HepG2 (cell line): ENCODE measurements around the gene UCK2. TPM values are rescaled to one million over a fixed set of nuclear protein-coding genes. Genes with fewer than 3 reads are reported as not detected.

ENCODE experiments used
- ATAC-seq: fragments of 200-7000 bp; cut with Tn5 transposase; 3 replicates; pipeline ENCODE4 v1.9.1; 2020; ENCODE audit warnings: mild to moderate bottlenecking, moderate library complexity
- BruUV-seq: library from RNA; stranded (reverse); fragments of 400-500 nt; replicated peaks from 2 replicates; lab custom pipeline; 2021; lab: Mats Ljungman, UMichigan
- CTCF ChIA-PET: fragments of 300-600 bp; formaldehyde crosslinking; extraction: SDS; loops from one replicate; lab custom pipeline; 2021; ENCODE audit warnings: low total read pairs, inconsistent platforms, low intra/inter-chr PET ratio; lab: Yijun Ruan, JAX
- POLR2A ChIA-PET: fragments of 350-600 bp; sonication (Branson Sonifier 250); formaldehyde crosslinking; loops from one replicate; lab custom pipeline; 2020; ENCODE audit warnings: antibody characterized with exemption, inconsistent platforms; lab: Yijun Ruan, JAX
- DNase-seq: peaks from one replicate; pipeline ENCODE4 v3.0.0-alpha.2; 2015; ENCODE audit warnings: low spot score
- FAIRE-seq: peaks from 3 replicates; lab custom pipeline; 2011; peaks lifted over from hg19 to GRCh38; lab: Jason Lieb, UNC
- H2AFZ ChIP-seq: one replicate; pipeline ENCODE4 v1.6.1; 2011; ENCODE audit warnings: low read length, inconsistent platforms
- H3K27ac ChIP-seq: fragments of 300-600 bp; 3 replicates; pipeline ENCODE4 v1.8.0; 2011; ENCODE audit warnings: mixed run types, mild to moderate bottlenecking, mixed read lengths, low read length, inconsistent platforms; ENCODE audit not compliant: insufficient read depth; ENCODE audit errors: extremely low read length
- H3K27me3 ChIP-seq, 2 experiments: fragments of 200-600 bp in 1 of 2; 2 replicates in 1 of 2; 3 replicates in 1 of 2; pipeline versions ENCODE4 v1.6.0 to v1.8.0; 2011; ENCODE audit warnings: low read length in 2 of 2, mild to moderate bottlenecking in 2 of 2, moderate library complexity in 2 of 2, inconsistent platforms in 1 of 2; ENCODE audit not compliant: insufficient read depth in 2 of 2, control insufficient read depth in 1 of 2
- H3K36me3 ChIP-seq, 2 experiments: fragments of 200-600 bp in 1 of 2; replicated peaks in 1 of 2; 2 replicates in 1 of 2; 3 replicates in 1 of 2; pipeline versions ENCODE4 v1.5.1 to v1.8.0; 2011; ENCODE audit warnings: low read length in 2 of 2, inconsistent platforms in 1 of 2; ENCODE audit not compliant: insufficient read depth in 2 of 2, control insufficient read depth in 1 of 2
- H3K4me1 ChIP-seq: 2 replicates; pipeline ENCODE4 v1.5.1; 2012; ENCODE audit warnings: low read length, inconsistent platforms; ENCODE audit not compliant: insufficient read depth
- H3K4me2 ChIP-seq: 2 replicates; pipeline ENCODE4 v1.6.0; 2011; ENCODE audit warnings: low read depth, low read length, inconsistent platforms
- H3K4me3 ChIP-seq, 3 experiments: fragments of 200-600 bp in 1 of 3; sonication (generic), shearing (Covaris generic) in 1 of 3; replicated peaks in 1 of 3; 2 replicates each; pipeline ENCODE4 v1.5.1; 2011 to 2016; ENCODE audit warnings: low read length in 3 of 3, inconsistent platforms in 2 of 3, low read depth in 2 of 3, mild to moderate bottlenecking in 2 of 3, control low read depth in 1 of 3, mixed read lengths in 1 of 3; ENCODE audit not compliant: insufficient read depth in 1 of 3
- H3K79me2 ChIP-seq: one replicate; pipeline ENCODE4 v1.6.1; 2011; ENCODE audit warnings: low read length, inconsistent platforms; ENCODE audit not compliant: insufficient read depth
- H3K9ac ChIP-seq: 2 replicates; pipeline ENCODE4 v1.6.0; 2011; ENCODE audit warnings: mild to moderate bottlenecking, low read depth, low read length, inconsistent platforms; ENCODE audit not compliant: insufficient read depth
- H3K9me3 ChIP-seq: 2 replicates; pipeline ENCODE4 v1.5.1; 2012; ENCODE audit warnings: mild to moderate bottlenecking, low read length
- H4K20me1 ChIP-seq: 2 replicates; pipeline ENCODE4 v1.6.0; 2011; ENCODE audit warnings: inconsistent platforms, mild to moderate bottlenecking, low read length, moderate library complexity; ENCODE audit not compliant: insufficient read depth
- FOXK2 ChIP-seq: fragments of 450-650 bp; IDR thresholded peaks from 2 replicates; pipeline ENCODE4 v1.6.1; 2016
- IKZF4 ChIP-seq: sonication (generic); formaldehyde crosslinking; IDR thresholded peaks from 2 replicates; pipeline ENCODE4 v1.5.1; 2020; ENCODE audit warnings: borderline replicate concordance, mild to moderate bottlenecking, low read depth, missing genetic modification reagents; ENCODE audit errors: not compliant biosample characterization
- MED1 ChIP-seq: sonication (generic); formaldehyde crosslinking; IDR thresholded peaks from 2 replicates; pipeline ENCODE4 v1.4.0; 2020; ENCODE audit warnings: missing genetic modification reagents
- SALL1 ChIP-seq: sonication (generic); formaldehyde crosslinking; IDR thresholded peaks from 2 replicates; pipeline ENCODE4 v1.8.0; 2022; ENCODE audit warnings: mild to moderate bottlenecking, missing genetic modification reagents
- SOX13 ChIP-seq, 3 experiments: fragments of 450-650 bp in 1 of 3; sonication (generic) in 1 of 3; formaldehyde crosslinking in 1 of 3; IDR thresholded peaks in 2 of 3; conservative IDR thresholded peaks in 1 of 3; 2 replicates each; pipeline versions ENCODE4 v1.5.0 to v1.6.1; 2016 to 2020; ENCODE audit warnings: antibody characterized with exemption in 1 of 3, mild to moderate bottlenecking in 1 of 3, missing compliant biosample characterization in 1 of 3, missing genetic modification reagents in 1 of 3, moderate library complexity in 1 of 3
- ZFP90 ChIP-seq: sonication (generic); formaldehyde crosslinking; IDR thresholded peaks from 2 replicates; pipeline ENCODE4 v1.8.0; 2022; ENCODE audit warnings: missing genetic modification reagents, mild to moderate bottlenecking, inconsistent platforms, borderline replicate concordance
- ZNF598 ChIP-seq: sonication (generic); formaldehyde crosslinking; IDR thresholded peaks from 2 replicates; pipeline ENCODE4 v1.5.1; 2020; ENCODE audit warnings: mild to moderate bottlenecking, missing genetic modification reagents, borderline replicate concordance
- WGBS: methylation state at CpG from one replicate; pipeline ENCODE4 v1.1.6; 2017; ENCODE audit warnings: low lambda C conversion rate; 5-methylcytosine and 5-hydroxymethylcytosine counted together
- in situ Hi-C: cut with HindIII; loops from 2 replicates; pipeline ENCODE4 v1.10.0; 2017; ENCODE audit warnings: low pct_unique_long_range_greater_than_20kb; ENCODE audit not compliant: extremely low pct_ligation_motif_present
- intact Hi-C: fragments of 100-400 bp; cut with micrococcal nuclease; formaldehyde crosslinking; loops from one replicate; pipeline ENCODE4 v1.10.0; 2022; ENCODE audit not compliant: unreplicated experiment
- polyA plus RNA-seq, 8 experiments: library from polyadenylated mRNA; depleted of rRNA in 3 of 8; stranded (reverse) in 7 of 8; unstranded in 1 of 8; fragments of >200 nt; fragmentation: Illumina TruSeq in 4 of 8; extraction: Trizol in 4 of 8; gene quantifications; 2 replicates each; pipeline versions ENCODE4 v1.2.1 to v1.2.3, GENCODE V29; 2011 to 2016; ENCODE audit warnings: low read depth in 4 of 8, missing spikeins in 1 of 8, mixed read lengths in 1 of 8; ENCODE audit not compliant: insufficient read depth in 1 of 8
- total RNA-seq, 5 experiments: library from RNA; depleted of rRNA; stranded (reverse); fragments of >200 nt; fragmentation: Illumina TruSeq; extraction: Trizol; gene quantifications; 2 replicates each; pipeline ENCODE4 v1.2.3, GENCODE V29; 2016; ENCODE audit warnings: low read depth in 1 of 5
- TF ChIP-seq, protein P1 (sequence below): sonication (generic); formaldehyde crosslinking; IDR thresholded peaks from 2 replicates; pipeline ENCODE4 v1.8.0; 2022; ENCODE audit warnings: missing genetic modification reagents, mild to moderate bottlenecking, moderate library complexity, borderline replicate concordance
- TF ChIP-seq, protein P2 (sequence below): sonication (generic); formaldehyde crosslinking; conservative IDR thresholded peaks from 2 replicates; pipeline ENCODE4 v1.4.0; 2020; ENCODE audit warnings: mild to moderate bottlenecking, missing genetic modification reagents, moderate library complexity
- TF ChIP-seq, protein P3 (sequence below): IDR thresholded peaks from 2 replicates; pipeline ENCODE4 v1.6.1; 2016; ENCODE audit warnings: missing genetic modification reagents, missing compliant biosample characterization

The UCK2 gene
- total and polyA plus RNA-seq, 2 of the 13 experiments (the other 11 are each of a cell fraction or from before 2014, with no cell fraction given) = 64.3 to 78.0 TPM

DNA sequence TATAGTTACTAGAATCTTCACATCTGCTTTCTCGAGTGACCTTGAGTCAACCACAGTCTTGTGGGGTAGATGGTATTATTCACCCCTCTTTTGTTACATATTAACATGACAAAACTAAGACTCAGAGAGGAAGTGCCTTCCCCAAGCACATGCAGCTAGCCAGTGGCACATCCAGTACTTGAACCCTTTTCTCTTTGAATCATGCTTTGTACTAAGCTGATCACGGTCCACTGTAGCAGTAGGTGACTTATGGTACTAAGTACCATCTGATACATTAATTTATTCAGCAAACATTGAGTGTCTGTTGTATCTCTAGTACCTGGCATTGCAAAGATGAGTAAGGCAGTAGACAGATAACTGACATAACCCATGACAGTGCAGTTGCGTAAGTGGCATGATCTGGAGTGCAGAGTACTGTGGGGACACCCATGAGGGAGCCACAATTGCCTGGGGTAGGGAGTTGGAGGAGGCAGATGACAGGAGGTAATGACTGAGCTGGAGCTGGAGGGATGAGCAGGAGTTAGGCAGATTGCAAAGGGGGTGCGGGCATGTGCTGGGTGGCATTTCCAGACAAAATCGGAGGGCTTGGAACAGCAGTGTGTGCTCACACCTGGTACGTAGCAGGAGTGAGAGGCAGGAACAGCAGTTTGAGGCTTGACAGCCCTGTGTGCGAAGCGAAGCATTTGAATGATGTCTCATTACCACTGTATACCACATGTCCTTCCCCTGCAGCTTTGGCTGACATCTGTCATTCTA lies 29.8 kb downstream of the UCK2 start (continued):
- 0 out of 2 replicates have a peak, but pooled peaks have one; percentile 64 for TF ChIP-seq ZFP90 (CRISPR knock-in tag)

DNA sequence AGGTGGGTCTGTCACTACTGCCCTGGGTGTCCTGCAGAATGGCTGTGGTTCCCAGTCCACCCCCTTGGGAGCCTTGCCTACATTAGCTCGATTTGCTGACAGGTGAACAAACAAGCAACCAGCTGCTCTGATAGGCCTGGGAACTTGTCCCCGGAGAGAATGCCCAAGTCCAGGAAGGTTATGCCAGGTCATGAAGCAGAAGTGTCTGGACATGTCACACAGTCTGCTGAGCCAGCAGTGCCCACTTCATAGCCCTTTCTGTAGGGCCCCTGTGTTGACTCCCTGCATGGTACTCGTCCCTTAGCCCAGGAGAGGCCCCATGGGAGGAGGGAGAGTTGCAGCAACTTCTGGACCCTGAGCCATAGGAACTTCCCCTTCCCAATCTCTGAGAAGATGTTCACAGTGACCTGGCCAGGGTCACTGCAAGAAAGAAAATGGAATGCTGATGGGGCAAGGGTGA lies 31.0 kb downstream of the UCK2 start:
- in situ Hi-C loops (no loop called here), intact Hi-C loops (no loop called here)
- H3K4me3 ChIP-seq = peak overlapping the region in 1 of 3 experiments; percentile 38; a peak in 2 of 6 replicates
- peak; percentile 70 for DNase-seq
- H3K9me3 ChIP-seq = no peaks in the 10 kb centered on the region
- no TSS peak for BruUV-seq
- no peaks in the 10 kb centered on the region for H3K27me3 ChIP-seq
- peak overlapping the region; percentile 51 for H3K4me2 ChIP-seq
- ChIA-PET POLR2A (interaction anchor here (0.9 to 3.4 kb wide), 4 partner anchors 11 to 160 kb away, joined by 3 to 12 read pairs (median 4); partner anchors contain the start of gene ALDH9A1), CTCF (no interaction called here)
- WGBS = 6% methylated on average over 2 of the region's 3 CpGs
- peaks cover 0 to 2% of the 10 kb centered on the region in 2 experiments; a peak in 1 of 5 replicates for H3K36me3 ChIP-seq
- FAIRE-seq = peak; percentile 76
- peaks cover 54% of the 10 kb centered on the region for H4K20me1 ChIP-seq
- H3K4me1 ChIP-seq = peaks cover 63% of the 10 kb centered on the region
- ATAC-seq = peak; percentile 80
- H3K27ac ChIP-seq = peak overlapping the region; percentile 55
- H2AFZ ChIP-seq = no peak overlapping the region
- H3K9ac ChIP-seq = no peak overlapping the region; the same call in 1 of the 2 replicates
- peaks cover 94% of the 10 kb centered on the region for H3K79me2 ChIP-seq
- peak; percentile 37; the same call in 1 of the 2 replicates for TF ChIP-seq MED1
- TF ChIP-seq, protein P1, sequence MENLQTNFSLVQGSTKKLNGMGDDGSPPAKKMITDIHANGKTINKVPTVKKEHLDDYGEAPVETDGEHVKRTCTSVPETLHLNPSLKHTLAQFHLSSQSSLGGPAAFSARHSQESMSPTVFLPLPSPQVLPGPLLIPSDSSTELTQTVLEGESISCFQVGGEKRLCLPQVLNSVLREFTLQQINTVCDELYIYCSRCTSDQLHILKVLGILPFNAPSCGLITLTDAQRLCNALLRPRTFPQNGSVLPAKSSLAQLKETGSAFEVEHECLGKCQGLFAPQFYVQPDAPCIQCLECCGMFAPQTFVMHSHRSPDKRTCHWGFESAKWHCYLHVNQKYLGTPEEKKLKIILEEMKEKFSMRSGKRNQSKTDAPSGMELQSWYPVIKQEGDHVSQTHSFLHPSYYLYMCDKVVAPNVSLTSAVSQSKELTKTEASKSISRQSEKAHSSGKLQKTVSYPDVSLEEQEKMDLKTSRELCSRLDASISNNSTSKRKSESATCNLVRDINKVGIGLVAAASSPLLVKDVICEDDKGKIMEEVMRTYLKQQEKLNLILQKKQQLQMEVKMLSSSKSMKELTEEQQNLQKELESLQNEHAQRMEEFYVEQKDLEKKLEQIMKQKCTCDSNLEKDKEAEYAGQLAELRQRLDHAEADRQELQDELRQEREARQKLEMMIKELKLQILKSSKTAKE (CRISPR knock-in tag) = 0 out of 2 replicates have a peak, but pooled peaks have one; percentile 26
- TF ChIP-seq FOXK2 = no peak
- TF ChIP-seq, protein P2, sequence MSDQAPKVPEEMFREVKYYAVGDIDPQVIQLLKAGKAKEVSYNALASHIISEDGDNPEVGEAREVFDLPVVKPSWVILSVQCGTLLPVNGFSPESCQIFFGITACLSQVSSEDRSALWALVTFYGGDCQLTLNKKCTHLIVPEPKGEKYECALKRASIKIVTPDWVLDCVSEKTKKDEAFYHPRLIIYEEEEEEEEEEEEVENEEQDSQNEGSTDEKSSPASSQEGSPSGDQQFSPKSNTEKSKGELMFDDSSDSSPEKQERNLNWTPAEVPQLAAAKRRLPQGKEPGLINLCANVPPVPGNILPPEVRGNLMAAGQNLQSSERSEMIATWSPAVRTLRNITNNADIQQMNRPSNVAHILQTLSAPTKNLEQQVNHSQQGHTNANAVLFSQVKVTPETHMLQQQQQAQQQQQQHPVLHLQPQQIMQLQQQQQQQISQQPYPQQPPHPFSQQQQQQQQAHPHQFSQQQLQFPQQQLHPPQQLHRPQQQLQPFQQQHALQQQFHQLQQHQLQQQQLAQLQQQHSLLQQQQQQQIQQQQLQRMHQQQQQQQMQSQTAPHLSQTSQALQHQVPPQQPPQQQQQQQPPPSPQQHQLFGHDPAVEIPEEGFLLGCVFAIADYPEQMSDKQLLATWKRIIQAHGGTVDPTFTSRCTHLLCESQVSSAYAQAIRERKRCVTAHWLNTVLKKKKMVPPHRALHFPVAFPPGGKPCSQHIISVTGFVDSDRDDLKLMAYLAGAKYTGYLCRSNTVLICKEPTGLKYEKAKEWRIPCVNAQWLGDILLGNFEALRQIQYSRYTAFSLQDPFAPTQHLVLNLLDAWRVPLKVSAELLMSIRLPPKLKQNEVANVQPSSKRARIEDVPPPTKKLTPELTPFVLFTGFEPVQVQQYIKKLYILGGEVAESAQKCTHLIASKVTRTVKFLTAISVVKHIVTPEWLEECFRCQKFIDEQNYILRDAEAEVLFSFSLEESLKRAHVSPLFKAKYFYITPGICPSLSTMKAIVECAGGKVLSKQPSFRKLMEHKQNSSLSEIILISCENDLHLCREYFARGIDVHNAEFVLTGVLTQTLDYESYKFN (CRISPR knock-in tag) = peak; percentile 64
- peak; percentile 71; the same call in 1 of the 2 replicates for TF ChIP-seq ZNF598 (CRISPR knock-in tag)
- TF ChIP-seq SOX13 (IDR thresholded peaks at IDR 0.05) = no peak
- peak in 1 of 2 experiments; percentile 38; a peak in 1 of 4 replicates for TF ChIP-seq SOX13 (CRISPR knock-in tag; conservative IDR thresholded peaks at IDR 0.05 in 1 of 2, IDR thresholded peaks at IDR 0.05 in 1 of 2)
- TF ChIP-seq, protein P3, sequence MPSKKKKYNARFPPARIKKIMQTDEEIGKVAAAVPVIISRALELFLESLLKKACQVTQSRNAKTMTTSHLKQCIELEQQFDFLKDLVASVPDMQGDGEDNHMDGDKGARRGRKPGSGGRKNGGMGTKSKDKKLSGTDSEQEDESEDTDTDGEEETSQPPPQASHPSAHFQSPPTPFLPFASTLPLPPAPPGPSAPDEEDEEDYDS (CRISPR knock-in tag) = peak; percentile 32; the same call in 1 of the 2 replicates
- TF ChIP-seq IKZF4 (CRISPR knock-in tag) = peak; percentile 39
- TF ChIP-seq SALL1 (CRISPR knock-in tag) = peak; percentile 64; the same call in 1 of the 2 replicates
